ENCODE data around the gene DCDC2C.

DCDC2C gene

GRCh38 chr2:3674066-3674845 lies 29.1 kb upstream of the DCDC2C start:
- DNase-seq, result no peak

- DNase-seq, result no peak
These were observed 27.7 kb upstream of the DCDC2C start for GRCh38 chr2:3675687-3676086.

- DNase-seq, result no peak
These were observed 25.9 kb upstream of the DCDC2C start for GRCh38 chr2:3677436-3677835.

- no peak for DNase-seq
These were observed 25.2 kb upstream of the DCDC2C start for GRCh38 chr2:3678212-3678611.

- DNase-seq, result no peak
These were observed 24.2 kb upstream of the DCDC2C start for GRCh38 chr2:3679180-3679579.

GRCh38 chr2:3679616-3680393 lies 23.6 kb upstream of the DCDC2C start:
- DNase-seq, result no peak

- no peak for DNase-seq
These were observed 22.6 kb upstream of the DCDC2C start for GRCh38 chr2:3680548-3681345.

- no peak for DNase-seq
These were observed 21.8 kb upstream of the DCDC2C start for GRCh38 chr2:3681625-3682024.

- DNase-seq, result no peak
These were observed 20.6 kb upstream of the DCDC2C start for GRCh38 chr2:3682811-3683210.

GRCh38 chr2:3683748-3684454 lies 19.5 kb upstream of the DCDC2C start:
- no peak for DNase-seq

- DNase-seq, result no peak
These were observed 13.2 kb upstream of the DCDC2C start for GRCh38 chr2:3689998-3690748.

GRCh38 chr2:3692375-3692774 lies 11.0 kb upstream of the DCDC2C start:
- no peak for DNase-seq

- DNase-seq, result no peak
These were observed 6.8 kb upstream of the DCDC2C start for GRCh38 chr2:3696545-3696944.

GRCh38 chr2:3701071-3701470 lies 2.3 kb upstream of the DCDC2C start:
- no peak for DNase-seq

GRCh38 chr2:3703757-3704355 lies 481 bp downstream of the DCDC2C start:
- DNase-seq, result no peak

GRCh38 chr2:3704692-3705091 lies 1.3 kb downstream of the DCDC2C start:
- DNase-seq, result no peak

- no peak for DNase-seq
These were observed 2.4 kb downstream of the DCDC2C start for GRCh38 chr2:3705782-3706181.

GRCh38 chr2:3706892-3707291 lies 3.5 kb downstream of the DCDC2C start:
- no peak for DNase-seq

GRCh38 chr2:3708576-3708975 lies 5.2 kb downstream of the DCDC2C start:
- no peak for DNase-seq

- no peak for DNase-seq
These were observed 5.8 kb downstream of the DCDC2C start for GRCh38 chr2:3709225-3709624.

- no peak for DNase-seq
These were observed 9.0 kb downstream of the DCDC2C start for GRCh38 chr2:3712424-3712823.

Data from right hindlimb (tissue), 1 donor.